Measurements from ENCODE around the gene DOCK11. TPM values are rescaled to one million over a fixed set of nuclear protein-coding genes. Genes with fewer than 3 reads are reported as not detected.

DOCK11 gene
- total and polyA plus RNA-seq, 9 of the 15 experiments (the other 6 are each of a cell fraction or from before 2014, with no cell fraction given): 41.8 to 77.8 (median 50.9) TPM

DNA sequence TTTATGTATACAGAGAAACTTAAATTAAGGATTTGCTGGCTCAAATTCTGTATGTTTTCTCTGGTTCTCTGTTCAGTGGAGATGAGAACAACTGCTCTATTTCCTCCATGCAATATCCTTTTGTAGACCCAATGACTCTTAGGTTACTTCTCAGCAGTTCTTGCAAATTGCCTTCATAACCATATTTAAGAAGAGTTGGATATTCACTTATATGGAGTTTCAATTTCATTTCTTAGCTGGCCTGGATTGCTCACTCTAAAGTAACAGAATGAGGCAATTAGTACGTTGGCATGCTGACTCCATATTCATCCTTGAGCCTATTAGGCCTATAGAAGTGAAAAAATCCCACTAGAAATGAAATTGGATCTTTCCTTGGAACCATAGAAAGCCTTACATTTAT lies 93.6 kb downstream of the DOCK11 start:
- no peak for TF ChIP-seq ZNF436 (CRISPR knock-in tag; IDR thresholded peaks at IDR 0.05)
- TF ChIP-seq ZNF75A (CRISPR knock-in tag; IDR thresholded peaks at IDR 0.05): no peak
- TF ChIP-seq PHTF2 (CRISPR knock-in tag; IDR thresholded peaks at IDR 0.05): no peak
- TF ChIP-seq, protein P1, sequence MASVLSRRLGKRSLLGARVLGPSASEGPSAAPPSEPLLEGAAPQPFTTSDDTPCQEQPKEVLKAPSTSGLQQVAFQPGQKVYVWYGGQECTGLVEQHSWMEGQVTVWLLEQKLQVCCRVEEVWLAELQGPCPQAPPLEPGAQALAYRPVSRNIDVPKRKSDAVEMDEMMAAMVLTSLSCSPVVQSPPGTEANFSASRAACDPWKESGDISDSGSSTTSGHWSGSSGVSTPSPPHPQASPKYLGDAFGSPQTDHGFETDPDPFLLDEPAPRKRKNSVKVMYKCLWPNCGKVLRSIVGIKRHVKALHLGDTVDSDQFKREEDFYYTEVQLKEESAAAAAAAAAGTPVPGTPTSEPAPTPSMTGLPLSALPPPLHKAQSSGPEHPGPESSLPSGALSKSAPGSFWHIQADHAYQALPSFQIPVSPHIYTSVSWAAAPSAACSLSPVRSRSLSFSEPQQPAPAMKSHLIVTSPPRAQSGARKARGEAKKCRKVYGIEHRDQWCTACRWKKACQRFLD (CRISPR knock-in tag; IDR thresholded peaks at IDR 0.05): no peak
- no peak for TF ChIP-seq NRF1 (conservative IDR thresholded peaks at IDR 0.05 in 1 of 2, IDR thresholded peaks at IDR 0.05 in 1 of 2)
- no peak for TF ChIP-seq SMARCA5 (IDR thresholded peaks at IDR 0.05)
- TF ChIP-seq, protein P2, sequence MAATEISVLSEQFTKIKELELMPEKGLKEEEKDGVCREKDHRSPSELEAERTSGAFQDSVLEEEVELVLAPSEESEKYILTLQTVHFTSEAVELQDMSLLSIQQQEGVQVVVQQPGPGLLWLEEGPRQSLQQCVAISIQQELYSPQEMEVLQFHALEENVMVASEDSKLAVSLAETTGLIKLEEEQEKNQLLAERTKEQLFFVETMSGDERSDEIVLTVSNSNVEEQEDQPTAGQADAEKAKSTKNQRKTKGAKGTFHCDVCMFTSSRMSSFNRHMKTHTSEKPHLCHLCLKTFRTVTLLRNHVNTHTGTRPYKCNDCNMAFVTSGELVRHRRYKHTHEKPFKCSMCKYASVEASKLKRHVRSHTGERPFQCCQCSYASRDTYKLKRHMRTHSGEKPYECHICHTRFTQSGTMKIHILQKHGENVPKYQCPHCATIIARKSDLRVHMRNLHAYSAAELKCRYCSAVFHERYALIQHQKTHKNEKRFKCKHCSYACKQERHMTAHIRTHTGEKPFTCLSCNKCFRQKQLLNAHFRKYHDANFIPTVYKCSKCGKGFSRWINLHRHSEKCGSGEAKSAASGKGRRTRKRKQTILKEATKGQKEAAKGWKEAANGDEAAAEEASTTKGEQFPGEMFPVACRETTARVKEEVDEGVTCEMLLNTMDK (IDR thresholded peaks at IDR 0.05; ENCODE audit: borderline replicate concordance, insufficient read depth, low read depth, low read length, poor library complexity, severe bottlenecking): no peak
- no peak for TF ChIP-seq ETV1 (tag; conservative IDR thresholded peaks at IDR 0.05; ENCODE audit: low read depth)
- no peak for TF ChIP-seq E2F3 (CRISPR knock-in tag; IDR thresholded peaks at IDR 0.05)
- TF ChIP-seq PCBP1 (IDR thresholded peaks at IDR 0.05; ENCODE audit: low read depth, low read length, poor library complexity, severe bottlenecking): no peak
- TF ChIP-seq FOXJ3 (CRISPR knock-in tag; IDR thresholded peaks at IDR 0.05): no peak
- TF ChIP-seq FOXP1 (CRISPR knock-in tag; IDR thresholded peaks at IDR 0.05): no peak
- TF ChIP-seq, protein P3, sequence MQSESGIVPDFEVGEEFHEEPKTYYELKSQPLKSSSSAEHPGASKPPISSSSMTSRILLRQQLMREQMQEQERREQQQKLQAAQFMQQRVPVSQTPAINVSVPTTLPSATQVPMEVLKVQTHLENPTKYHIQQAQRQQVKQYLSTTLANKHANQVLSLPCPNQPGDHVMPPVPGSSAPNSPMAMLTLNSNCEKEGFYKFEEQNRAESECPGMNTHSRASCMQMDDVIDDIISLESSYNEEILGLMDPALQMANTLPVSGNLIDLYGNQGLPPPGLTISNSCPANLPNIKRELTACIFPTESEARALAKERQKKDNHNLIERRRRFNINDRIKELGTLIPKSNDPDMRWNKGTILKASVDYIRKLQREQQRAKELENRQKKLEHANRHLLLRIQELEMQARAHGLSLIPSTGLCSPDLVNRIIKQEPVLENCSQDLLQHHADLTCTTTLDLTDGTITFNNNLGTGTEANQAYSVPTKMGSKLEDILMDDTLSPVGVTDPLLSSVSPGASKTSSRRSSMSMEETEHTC (IDR thresholded peaks at IDR 0.05): no peak
- FAIRE-seq: no peak
- Histone ChIP-seq H2AFZ (ENCODE audit: low read depth, low read length) (no peak overlapping the region), H3K79me2 (ENCODE audit: control insufficient read depth, insufficient read depth, low read length) (no peaks in the 10 kb centered on the region), H3K4me1 (replicated peaks in 1 of 2; ENCODE audit: control insufficient read depth in 2 of 2, insufficient read depth in 2 of 2, low read length in 2 of 2) (no peaks in the 10 kb centered on the region), H3K9me1 (ENCODE audit: control insufficient read depth, insufficient read depth, low read length) (no peaks in the 10 kb centered on the region), H3K9ac (ENCODE audit: insufficient read depth in 1 of 2, low read depth in 2 of 2, low read length in 2 of 2) (no peak overlapping the region), H3K27me3 (ENCODE audit: control insufficient read depth in 2 of 2, insufficient read depth in 2 of 2, low read length in 2 of 2) (no peaks in the 10 kb centered on the region), H3K4me3 (no peak overlapping the region), H3K9me3 (replicated peaks; ENCODE audit: control insufficient read depth, insufficient read depth, low read depth, low read length) (no peaks in the 10 kb centered on the region), H3K27ac (ENCODE audit: extremely low read depth, low read depth, low read length) (no peak overlapping the region), H4K20me1 (replicated peaks; ENCODE audit: control insufficient read depth, insufficient read depth, low read length) (no peaks in the 10 kb centered on the region), H3K36me3 (ENCODE audit: control insufficient read depth, insufficient read depth, low read length) (peaks cover 83% of the 10 kb centered on the region; the same call in 2 of the 3 replicates), H3K4me2 (ENCODE audit: insufficient read depth, low read length) (no peak overlapping the region)
- WGBS (ENCODE audit: insufficient coverage, low coverage, missing lambda C conversion rate): 100% methylated on average over 1 of the region's 1 CpG
- ChIA-PET POLR2A (no interaction called here), CTCF (ENCODE audit: low intra/inter-chr PET ratio) (interaction anchor here (0.6 kb wide), 1 partner anchor 26 kb away, joined by 3 read pairs; no protein-coding TSS in a partner anchor)
- no peak for ATAC-seq
- BruUV-seq (replicated peaks): no TSS peak
- no peak for DNase-seq (ENCODE audit: extremely low read depth in 1 of 4, low spot score in 3 of 4)
- intact Hi-C loops (cut with micrococcal nuclease): no loop called here
- in situ Hi-C loops (cut with MboI): no loop called here
